HG03521 (cell line): ENCODE data around the gene PABPN1L.

ENCODE experiments used
- ATAC-seq: cut with Tn5 transposase; IDR thresholded peaks from one replicate; pipeline ENCODE4 v1.9.1; 2021; ENCODE audit warnings: mild to moderate bottlenecking, moderate library complexity; ENCODE audit not compliant: unreplicated experiment

Gene PABPN1L

GRCh38 chr16:88866151-88866920 is at the start of gene PABPN1L:
PABPN1L (minus strand) TSS chr16:88866660; CDS start chr16:88866606, 54 bp downstream.
- ATAC-seq: no peak

DNA sequence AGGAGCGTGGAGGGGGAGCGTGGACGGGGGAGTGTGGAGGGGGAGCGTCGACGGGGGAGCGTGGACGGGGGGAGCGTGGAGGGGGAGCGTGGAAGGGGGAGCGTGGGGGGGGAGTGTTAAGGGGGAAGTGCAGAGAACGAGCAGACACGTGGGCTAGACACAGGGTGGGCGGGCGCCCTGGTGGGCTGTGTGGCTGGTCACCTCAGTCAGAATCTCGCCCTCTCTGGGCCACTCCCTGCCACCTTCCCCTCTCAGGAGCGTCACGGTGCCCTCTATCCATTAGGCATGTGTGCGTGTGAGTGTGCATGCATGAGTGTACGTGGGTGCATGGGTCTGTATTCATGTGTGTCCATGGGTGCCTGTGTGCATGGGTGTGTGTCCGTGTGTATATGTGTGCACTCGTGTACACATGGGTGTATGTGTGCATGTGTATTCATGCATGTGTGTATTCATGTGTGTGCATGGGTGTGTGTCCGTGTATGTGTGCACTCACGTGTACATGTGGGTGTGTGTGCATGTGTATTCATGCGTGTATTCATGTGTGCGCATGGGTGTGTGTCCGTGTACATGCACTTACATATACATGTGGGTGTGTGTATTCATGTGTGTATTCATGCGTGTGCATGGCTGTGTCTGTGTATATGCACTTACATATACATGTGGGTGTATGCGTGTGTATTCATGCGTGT is 49.3 kb upstream of the PABPN1L start:
- no peak for ATAC-seq

DNA sequence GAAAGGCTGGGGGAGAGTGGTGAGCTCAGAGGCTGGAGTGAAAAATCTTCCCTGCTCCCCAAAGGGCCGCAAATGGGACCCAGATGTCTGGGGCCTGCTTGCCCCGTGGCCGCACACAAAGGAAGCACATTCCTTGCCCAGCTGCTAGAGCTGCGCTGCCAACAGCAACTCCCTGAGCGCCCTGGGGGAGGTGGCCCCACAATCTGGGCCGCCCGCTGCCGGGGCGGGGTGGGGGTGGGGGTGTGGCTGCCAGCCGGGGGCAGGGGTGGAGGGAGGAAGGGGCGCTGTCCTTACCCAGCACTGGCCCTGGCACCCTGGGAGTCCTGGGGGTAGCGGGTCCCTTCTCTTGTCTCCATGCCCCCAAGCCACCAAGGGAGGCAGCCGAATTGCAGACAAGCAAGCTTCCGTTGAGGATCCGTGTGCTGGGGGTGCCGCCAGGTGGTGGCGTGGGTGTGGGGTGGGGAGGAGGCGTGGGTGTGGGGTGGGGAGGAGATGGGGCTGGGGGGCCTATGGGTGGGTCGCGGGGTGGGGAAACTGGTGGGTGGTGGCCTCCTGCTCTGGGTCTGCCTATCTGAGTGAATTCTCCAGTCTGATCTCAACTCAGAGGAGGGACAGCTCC is 48.4 kb upstream of the PABPN1L start:
- no peak for ATAC-seq

DNA sequence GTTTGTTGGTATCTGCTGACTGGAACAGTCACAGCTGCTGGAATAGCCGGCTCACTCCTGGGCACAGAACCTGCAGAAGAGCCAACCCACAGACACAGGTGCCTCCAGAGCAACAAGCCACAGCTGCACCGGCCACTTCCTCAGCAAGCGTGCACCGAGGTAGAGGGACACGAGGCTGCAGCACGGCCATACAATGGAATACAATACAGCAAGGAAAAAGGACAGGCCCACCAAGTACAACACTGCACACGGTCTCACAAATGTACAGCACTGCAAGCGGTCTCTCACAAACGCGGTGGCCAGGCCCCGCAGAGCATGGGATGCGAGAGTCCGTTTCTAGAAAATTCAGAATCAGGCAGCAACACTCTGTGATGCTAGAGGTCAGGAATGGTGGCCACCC is 47.4 kb upstream of the PABPN1L start:
- no peak for ATAC-seq

DNA sequence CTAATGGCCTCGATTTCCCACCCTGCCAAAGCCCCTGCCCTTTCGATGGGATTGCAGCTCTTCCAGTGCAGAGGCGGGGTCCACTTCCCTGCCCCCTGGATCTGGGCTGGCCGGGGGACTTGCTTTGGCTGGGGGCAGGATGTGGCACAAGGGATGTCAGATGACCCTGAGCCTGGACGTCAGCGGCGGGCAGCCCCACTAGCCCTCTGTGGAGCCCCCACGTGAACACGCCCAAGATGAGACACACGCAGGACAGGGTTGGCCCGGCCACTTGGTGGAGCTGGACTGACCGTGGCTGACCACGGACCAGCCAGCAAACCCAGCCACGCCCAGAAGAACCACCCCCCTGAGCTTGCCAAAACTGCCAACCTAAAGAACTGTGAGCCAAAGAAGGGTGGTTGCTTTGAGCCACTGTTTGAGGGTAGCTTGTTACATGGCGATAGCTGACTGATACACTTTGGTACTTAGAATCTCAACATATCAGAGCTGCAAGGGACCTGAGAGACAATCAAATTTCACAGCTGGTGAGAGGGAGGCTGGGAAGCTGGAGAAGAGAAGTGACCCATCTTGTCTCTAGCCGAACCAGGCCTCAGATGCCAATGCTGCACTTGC is 46.6 kb upstream of the PABPN1L start:
- no peak for ATAC-seq

- ATAC-seq: no peak
Observed at GRCh38 chr16:88912556-88912955, 46.1 kb upstream of the PABPN1L start.

DNA sequence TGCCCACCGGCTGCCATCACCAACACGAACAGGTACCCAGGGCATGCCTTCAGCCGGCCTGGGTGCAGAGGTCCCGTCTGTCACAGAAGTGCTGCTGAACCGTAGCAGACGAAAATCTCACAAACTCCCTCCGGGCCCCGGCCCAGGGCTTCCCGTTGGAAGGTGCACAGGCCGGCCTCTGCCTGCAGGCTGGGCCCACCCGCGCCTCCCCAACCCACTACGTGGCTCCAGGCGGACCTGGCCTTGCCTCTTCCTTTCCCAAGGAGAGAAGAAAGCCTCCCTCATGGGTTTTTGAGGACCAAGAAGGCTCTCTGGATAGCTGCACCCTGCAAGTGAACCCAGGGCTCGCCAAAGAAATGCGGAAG is 45.5 kb upstream of the PABPN1L start:
- no peak for ATAC-seq

DNA sequence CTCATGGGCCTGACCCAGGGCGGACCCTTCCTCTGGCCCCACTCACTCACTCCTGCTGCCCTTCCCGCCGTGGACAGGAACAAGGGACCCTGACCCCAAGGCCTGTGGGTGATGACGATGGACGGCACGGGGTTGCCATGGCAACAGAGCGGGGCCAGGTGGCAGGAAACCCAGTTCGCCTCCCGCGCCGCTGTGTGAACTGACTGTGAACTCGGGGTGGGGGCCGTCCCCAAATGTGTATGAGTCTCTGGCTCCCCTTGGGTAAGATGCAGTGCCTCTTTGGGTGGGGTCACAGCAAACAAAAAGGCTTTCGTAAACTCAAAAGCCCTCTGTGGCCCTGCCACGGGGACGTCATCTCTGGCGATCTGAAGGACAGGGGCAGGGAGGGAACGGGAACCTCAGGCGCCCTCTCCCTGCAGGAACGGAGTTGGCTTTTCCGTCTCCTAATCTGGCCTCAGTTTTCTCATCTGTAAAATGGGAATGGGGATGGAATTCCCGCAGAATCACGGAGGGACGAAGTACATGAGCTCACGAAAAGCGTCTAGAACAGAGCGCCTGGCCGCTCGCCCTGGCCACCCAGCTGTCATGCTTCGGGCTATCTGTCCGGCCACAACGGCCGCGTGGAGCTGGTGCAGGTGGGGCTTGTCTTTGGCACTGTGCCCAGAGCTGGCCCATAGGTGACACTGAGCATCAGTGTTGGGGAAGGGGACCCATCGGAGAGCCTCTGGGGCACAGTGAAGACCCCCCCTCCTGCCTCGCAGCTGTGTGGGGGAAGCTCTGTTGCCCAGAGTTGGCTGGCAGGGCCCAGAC is 44.9 kb upstream of the PABPN1L start:
- ATAC-seq: no peak

GRCh38 chr16:88910284-88911135 is 44.0 kb upstream of the PABPN1L start:
- ATAC-seq: no peak

GRCh38 chr16:88909431-88910210 is 43.2 kb upstream of the PABPN1L start:
- no peak for ATAC-seq

DNA sequence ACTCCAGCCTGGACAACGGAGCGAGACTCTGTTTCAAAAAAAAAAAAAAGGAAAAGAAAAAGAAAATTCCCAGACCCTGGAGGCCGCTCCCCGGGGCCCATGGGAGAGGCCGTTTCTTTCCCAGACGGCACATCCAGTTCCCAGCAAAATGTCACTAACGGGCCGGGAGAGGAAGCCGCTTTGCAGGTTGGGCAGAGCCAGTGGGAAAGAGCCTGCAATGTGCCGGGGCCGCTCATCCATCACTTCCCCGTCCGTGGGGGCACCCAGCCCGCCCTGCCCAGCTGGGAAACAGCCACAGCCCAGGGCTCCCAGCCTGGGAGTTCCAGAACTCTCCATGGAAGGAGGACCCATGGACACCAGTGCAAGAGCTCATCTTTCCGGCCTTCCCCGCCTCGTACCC is 41.8 kb upstream of the PABPN1L start:
- no peak for ATAC-seq

DNA sequence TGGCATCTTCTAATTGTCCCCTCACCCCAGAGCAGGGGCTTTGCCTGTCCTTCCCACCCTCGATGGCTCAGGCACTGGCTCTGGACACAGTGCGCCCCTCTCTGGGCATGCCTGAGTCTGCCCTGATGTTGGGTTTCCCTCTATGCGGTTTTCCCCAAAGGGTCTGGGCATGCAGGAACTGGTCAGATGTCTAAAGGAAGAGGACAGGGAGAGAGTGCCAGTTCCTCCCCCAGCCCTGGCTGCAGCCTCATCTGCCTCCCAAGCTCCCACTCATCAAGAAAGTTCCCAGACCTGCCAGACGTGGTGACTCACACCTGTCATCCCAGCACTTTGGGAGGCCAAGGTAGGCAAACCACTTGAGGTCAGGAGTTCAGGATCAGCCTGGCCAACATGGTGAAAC is 41.3 kb upstream of the PABPN1L start:
- ATAC-seq: no peak

GRCh38 chr16:88906535-88907105 is 40.2 kb upstream of the PABPN1L start:
- ATAC-seq: no peak

DNA sequence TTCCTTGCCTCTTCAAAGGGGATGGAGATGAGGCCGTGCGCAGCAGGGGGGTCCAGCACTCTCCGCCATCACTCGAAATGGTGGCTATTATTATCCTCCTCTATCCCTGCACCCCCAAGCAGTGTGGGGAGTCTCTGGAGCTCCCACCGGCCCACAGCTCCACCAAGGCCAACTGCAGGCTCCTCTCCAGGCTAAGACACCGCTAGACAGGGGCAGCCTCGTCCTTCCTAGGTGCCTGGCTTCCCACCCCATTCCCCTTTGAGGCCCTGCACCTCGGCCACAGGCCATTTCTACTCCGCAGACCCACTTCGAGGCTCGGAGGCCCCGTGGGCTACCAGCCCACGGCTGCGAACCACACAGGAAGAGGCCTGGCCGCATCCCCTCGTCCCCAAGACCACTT is 39.6 kb upstream of the PABPN1L start:
- ATAC-seq: no peak

DNA sequence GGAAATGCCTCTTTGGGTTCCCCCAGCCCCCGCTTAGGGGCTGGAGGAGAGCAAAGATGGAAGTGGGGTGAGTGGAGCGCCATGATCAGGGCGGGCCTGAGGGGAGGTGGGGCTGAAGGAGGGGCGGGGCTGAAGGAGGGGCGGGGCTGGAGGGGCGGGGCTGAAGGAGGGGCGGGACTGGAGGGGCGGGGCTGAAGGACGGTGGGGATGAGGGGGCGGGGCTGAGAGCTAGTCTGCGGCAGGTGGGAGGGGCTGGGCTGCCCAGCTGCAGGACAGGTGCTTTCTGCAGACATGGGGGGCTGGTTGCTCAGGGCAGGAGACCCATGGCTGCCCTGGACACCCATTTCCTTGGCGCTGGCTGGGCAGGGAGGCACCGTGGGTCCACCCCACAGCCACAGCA is 39.1 kb upstream of the PABPN1L start:
- ATAC-seq: no peak

- no peak for ATAC-seq
Observed at GRCh38 chr16:88904676-88905365, 38.4 kb upstream of the PABPN1L start.

- no peak for ATAC-seq
Observed at GRCh38 chr16:88903267-88903666, 36.8 kb upstream of the PABPN1L start.

- ATAC-seq: no peak
Observed at GRCh38 chr16:88902744-88903143, 36.3 kb upstream of the PABPN1L start.
